Esophagus squamous epithelium (tissue), 5 donors: Measurements from ENCODE around the gene CHTF8. TPM values are rescaled to one million over a fixed set of nuclear protein-coding genes. Genes with fewer than 3 reads are reported as not detected.
"Not testable (repeated sequence)": the region's sequence is repeated elsewhere in the genome, so short reads cannot be mapped to it uniquely, and the experiment has no call there.

Source experiments
- DNase-seq: peaks from one replicate; lab custom pipeline; 2025; lab: John Stamatoyannopoulos, UW
- H3K27ac ChIP-seq, 4 donors: fragments of 200-600 bp; sonication (generic); one replicate each; pipeline ENCODE4 v1.5.1; 2016 to 2019; ENCODE audit warnings: mild to moderate bottlenecking in 1 of 4
- H3K27me3 ChIP-seq, 4 donors: fragments of 200-600 bp; sonication (generic); 1 replicate in 3 of 4; 2 replicates in 1 of 4; pipeline versions ENCODE4 v1.5.1 to v1.6.0; 2017 to 2021; ENCODE audit warnings: antibody characterized with exemption in 1 of 4
- H3K36me3 ChIP-seq, 3 donors: fragments of 200-600 bp; sonication (generic); one replicate each; pipeline ENCODE4 v1.5.1; 2016 to 2019
- H3K4me1 ChIP-seq, 3 donors: fragments of 200-600 bp; sonication (generic); one replicate each; pipeline ENCODE4 v1.5.1; 2017 to 2019
- H3K4me3 ChIP-seq, 4 donors: fragments of 200-600 bp; sonication (generic); 1 replicate in 3 of 4; 2 replicates in 1 of 4; pipeline ENCODE4 v1.5.1; 2016 to 2019; ENCODE audit warnings: mild to moderate bottlenecking in 2 of 4, moderate library complexity in 1 of 4
- H3K9me3 ChIP-seq, 3 donors: fragments of 200-600 bp; sonication (generic); one replicate each; pipeline ENCODE4 v1.5.1; 2016 to 2019
- POLR2A ChIP-seq, 4 donors: fragments of 450-650 bp; IDR thresholded peaks; one replicate each; pipeline ENCODE4 v1.6.1; 2017; ENCODE audit warnings: antibody characterized with exemption in 4 of 4, mild to moderate bottlenecking in 4 of 4, moderate library complexity in 3 of 4
- WGBS, 2 donors: methylation state at CpG; one replicate each; pipeline ENCODE4 v1.1.5; 2018; 5-methylcytosine and 5-hydroxymethylcytosine counted together
- intact Hi-C: fragments of 100-400 bp; cut with DNase I; formaldehyde crosslinking; loops from one replicate; pipeline ENCODE4 v1.15.0; 2022
- total RNA-seq, 4 donors: library from RNA; depleted of rRNA; stranded (reverse); fragments of >200 nt; gene quantifications; one replicate each; pipeline ENCODE4 v1.1.0, GENCODE V29; 2016
- TF ChIP-seq, protein P1 (sequence below), 6 experiments: fragments of 450-650 bp in 4 of 6; fragments of 200-600 bp in 2 of 6; sonication (generic) in 2 of 6; IDR thresholded peaks; one replicate each; pipeline ENCODE4 v1.5.1; 2016 to 2019; ENCODE audit warnings: antibody characterized with exemption in 6 of 6, mild to moderate bottlenecking in 4 of 6, moderate library complexity in 4 of 6
- donor health status: DM: yes; HTN: yes; CAD: no.

CHTF8 gene
- total RNA-seq, 4 donors from 2014 or later: 51.2 to 83.4 (median 63.4) TPM

DNA sequence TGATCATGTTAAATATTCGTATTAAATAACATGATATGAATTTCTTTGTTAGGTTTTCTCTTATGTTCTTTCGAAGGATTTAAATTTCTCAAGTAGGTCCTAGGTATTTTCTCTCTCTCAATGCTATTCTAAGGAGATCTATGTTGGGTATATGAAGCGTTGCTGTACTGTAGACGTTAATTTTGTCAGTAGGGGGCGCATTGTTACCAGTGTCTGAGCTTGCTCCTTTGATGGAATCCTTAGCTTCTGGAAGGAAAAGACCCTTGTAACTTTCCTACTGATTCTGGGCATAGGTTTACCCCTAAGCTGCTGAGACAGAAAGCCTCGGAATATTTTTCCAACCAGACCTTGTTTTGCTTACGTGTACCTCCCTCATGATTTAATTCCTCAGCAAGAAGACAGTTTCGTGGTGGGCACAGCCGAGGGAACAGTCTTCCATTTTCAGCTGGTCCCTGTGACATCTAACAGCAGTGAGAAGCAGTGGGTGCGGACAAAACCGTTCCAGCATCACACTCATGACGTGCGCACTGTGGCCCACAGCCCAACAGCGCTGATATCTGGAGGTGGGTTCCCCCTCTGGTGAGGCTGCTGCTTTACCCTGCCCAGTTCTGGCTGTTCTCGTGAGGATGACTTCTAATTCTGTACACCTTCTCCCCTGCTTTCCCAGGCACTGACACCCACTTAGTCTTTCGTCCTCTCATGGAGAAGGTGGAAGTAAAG is 17.9 kb upstream of the CHTF8 start:
- no peak for DNase-seq
- TF ChIP-seq, protein P1, sequence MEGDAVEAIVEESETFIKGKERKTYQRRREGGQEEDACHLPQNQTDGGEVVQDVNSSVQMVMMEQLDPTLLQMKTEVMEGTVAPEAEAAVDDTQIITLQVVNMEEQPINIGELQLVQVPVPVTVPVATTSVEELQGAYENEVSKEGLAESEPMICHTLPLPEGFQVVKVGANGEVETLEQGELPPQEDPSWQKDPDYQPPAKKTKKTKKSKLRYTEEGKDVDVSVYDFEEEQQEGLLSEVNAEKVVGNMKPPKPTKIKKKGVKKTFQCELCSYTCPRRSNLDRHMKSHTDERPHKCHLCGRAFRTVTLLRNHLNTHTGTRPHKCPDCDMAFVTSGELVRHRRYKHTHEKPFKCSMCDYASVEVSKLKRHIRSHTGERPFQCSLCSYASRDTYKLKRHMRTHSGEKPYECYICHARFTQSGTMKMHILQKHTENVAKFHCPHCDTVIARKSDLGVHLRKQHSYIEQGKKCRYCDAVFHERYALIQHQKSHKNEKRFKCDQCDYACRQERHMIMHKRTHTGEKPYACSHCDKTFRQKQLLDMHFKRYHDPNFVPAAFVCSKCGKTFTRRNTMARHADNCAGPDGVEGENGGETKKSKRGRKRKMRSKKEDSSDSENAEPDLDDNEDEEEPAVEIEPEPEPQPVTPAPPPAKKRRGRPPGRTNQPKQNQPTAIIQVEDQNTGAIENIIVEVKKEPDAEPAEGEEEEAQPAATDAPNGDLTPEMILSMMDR (IDR thresholded peaks at IDR 0.05): peak; percentile 43 to 81 (median 74)
- TF ChIP-seq POLR2A (IDR thresholded peaks at IDR 0.05): no peak
- intact Hi-C loops: loop anchor here (5.0 kb wide), 1 partner anchor 142 kb away; no protein-coding TSS in a partner anchor
- no peaks in the 10 kb centered on the region for H3K27me3 ChIP-seq
- peak overlapping the region in 1 of 4 donors; percentile 20 for H3K27ac ChIP-seq
- H3K9me3 ChIP-seq: no peaks in the 10 kb centered on the region
- no peaks in the 10 kb centered on the region for H3K4me1 ChIP-seq
- H3K36me3 ChIP-seq: peaks cover 2 to 96% (median 36%) of the 10 kb centered on the region in 3 donors
- H3K4me3 ChIP-seq: no peak overlapping the region
- WGBS, 2 donors: 58 to 59% methylated on average over 16 of the region's 16 CpGs

DNA sequence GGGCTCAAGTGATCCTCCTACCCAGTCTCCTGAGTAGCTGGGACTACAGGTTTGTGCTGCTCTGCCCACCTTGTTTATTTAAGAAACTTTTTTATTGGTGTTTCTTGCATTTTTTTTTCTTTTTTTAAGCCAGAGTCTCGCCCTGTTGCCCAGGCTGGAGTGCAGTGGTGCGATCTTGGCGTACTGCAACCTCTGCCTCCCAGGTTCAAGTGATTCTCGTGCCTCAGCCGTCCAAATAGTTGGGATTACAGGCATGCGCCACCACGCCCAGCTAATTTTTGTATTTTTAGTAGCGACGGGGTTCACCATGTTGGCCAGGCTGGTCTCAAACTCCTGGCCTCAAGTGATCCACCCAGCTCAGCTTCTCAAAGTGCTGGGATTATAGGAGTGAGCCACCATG is 17.2 kb upstream of the CHTF8 start:
- H3K4me1 ChIP-seq, H3K9me3 ChIP-seq, DNase-seq, H3K27ac ChIP-seq, H3K27me3 ChIP-seq, H3K4me3 ChIP-seq: not testable (repeated sequence)
- 75 to 76% methylated on average over 7 to 9 of the region's 9 CpGs for WGBS, 2 donors
- intact Hi-C loops: loop anchor here (5.0 kb wide), 1 partner anchor 143 kb away; no protein-coding TSS in a partner anchor
- H3K36me3 ChIP-seq: peaks cover 0 to 96% (median 32%) of the 10 kb centered on the region in 3 donors

DNA sequence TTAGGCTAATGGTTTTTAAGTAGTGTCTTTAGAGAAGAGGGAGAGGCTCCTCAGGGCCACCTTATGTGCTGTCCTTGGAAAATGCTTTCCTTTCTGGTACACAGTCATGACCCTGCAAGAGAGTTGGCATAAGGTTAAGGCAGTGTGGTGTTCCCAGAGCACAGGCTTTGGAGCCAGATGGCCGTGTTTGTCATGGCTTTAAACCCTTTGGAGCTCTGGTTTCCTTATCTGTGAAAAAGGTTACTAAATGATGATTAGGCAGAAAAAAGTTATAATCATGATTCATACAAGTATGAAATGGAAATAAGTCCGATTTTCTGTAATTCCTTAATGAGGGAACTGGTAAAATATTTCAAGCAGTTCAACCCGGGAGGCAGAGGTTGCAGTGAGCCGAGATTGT is 13.3 kb upstream of the CHTF8 start:
- H3K9me3 ChIP-seq: no peaks in the 10 kb centered on the region
- no peak for DNase-seq
- intact Hi-C loops: no loop called here
- no peaks in the 10 kb centered on the region for H3K4me1 ChIP-seq
- 84 to 85% methylated on average over 4 of the region's 4 CpGs for WGBS, 2 donors
- H3K36me3 ChIP-seq: peaks cover 0 to 96% (median 24%) of the 10 kb centered on the region in 3 donors
- no peak overlapping the region for H3K4me3 ChIP-seq
- H3K27ac ChIP-seq: no peak overlapping the region
- no peak for TF ChIP-seq POLR2A (IDR thresholded peaks at IDR 0.05)
- TF ChIP-seq, protein P1 (IDR thresholded peaks at IDR 0.05): no peak
- H3K27me3 ChIP-seq: no peaks in the 10 kb centered on the region

DNA sequence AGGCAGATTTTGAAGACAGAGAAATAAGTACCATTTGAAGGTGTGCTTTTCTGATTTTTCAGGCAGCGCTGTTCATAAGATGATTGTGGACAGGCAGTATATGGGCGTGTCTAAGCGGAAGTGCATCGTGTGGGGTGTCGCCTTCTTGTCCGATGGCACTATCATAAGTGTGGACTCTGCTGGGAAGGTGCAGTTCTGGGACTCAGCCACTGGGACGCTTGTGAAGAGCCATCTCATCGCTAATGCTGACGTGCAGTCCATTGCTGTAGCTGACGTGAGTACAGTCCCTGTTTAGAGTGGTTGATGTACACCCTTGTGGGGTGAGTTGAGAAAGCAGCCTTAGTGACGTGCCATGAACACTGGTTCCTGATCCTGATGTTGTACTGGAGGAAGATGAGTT is 10.7 kb upstream of the CHTF8 start:
- Histone ChIP-seq H3K27me3 (no peaks in the 10 kb centered on the region), H3K27ac (no peak overlapping the region), H3K9me3 (no peaks in the 10 kb centered on the region), H3K36me3 (peaks cover 0 to 100% (median 35%) of the 10 kb centered on the region in 3 donors), H3K4me1 (no peaks in the 10 kb centered on the region), H3K4me3 (no peak overlapping the region)
- TF ChIP-seq, protein P1 (IDR thresholded peaks at IDR 0.05): no peak
- no peak for TF ChIP-seq POLR2A (IDR thresholded peaks at IDR 0.05)
- intact Hi-C loops: no loop called here
- 81 to 86% methylated on average over 7 to 11 of the region's 11 CpGs for WGBS, 2 donors
- DNase-seq: no peak

DNA sequence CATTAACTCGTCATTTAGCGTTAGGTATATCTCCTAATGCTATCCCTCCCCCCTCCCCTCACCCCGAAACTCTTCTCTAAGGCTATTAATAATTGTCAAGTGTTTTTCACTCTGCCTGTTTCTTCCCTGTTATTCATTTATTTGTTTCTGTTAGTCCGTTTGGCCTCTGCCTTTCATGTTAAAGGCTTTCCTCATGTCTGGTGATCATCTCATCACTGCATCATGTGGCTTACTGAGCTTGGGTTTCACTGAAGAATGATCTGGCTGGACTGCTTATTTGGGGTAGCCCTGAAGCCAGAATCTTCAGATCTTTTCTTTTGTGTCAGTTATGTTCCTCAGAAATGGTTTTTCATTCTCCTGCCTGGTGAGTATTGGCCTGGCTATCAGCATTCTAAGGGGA is 9.5 kb upstream of the CHTF8 start:
- DNase-seq: no peak
- Histone ChIP-seq H3K9me3 (no peaks in the 10 kb centered on the region), H3K4me3 (no peak overlapping the region), H3K36me3 (peaks cover 0 to 100% (median 35%) of the 10 kb centered on the region in 3 donors), H3K27ac (no peak overlapping the region), H3K4me1 (no peaks in the 10 kb centered on the region), H3K27me3 (no peaks in the 10 kb centered on the region)
- no peak for TF ChIP-seq POLR2A (IDR thresholded peaks at IDR 0.05)
- TF ChIP-seq, protein P1 (IDR thresholded peaks at IDR 0.05): no peak
- intact Hi-C loops: no loop called here
- 85 to 86% methylated on average over 4 of the region's 4 CpGs for WGBS, 2 donors
